HG02970 (cell line): ENCODE data around the gene STAT4.

Experiments used
- ATAC-seq: cut with Tn5 transposase; IDR thresholded peaks from one replicate; pipeline ENCODE4 v1.9.1; 2021; ENCODE audit warnings: mild to moderate bottlenecking, moderate library complexity, moderate number of reproducible peaks; ENCODE audit not compliant: unreplicated experiment, low FRiP score

STAT4 gene

DNA sequence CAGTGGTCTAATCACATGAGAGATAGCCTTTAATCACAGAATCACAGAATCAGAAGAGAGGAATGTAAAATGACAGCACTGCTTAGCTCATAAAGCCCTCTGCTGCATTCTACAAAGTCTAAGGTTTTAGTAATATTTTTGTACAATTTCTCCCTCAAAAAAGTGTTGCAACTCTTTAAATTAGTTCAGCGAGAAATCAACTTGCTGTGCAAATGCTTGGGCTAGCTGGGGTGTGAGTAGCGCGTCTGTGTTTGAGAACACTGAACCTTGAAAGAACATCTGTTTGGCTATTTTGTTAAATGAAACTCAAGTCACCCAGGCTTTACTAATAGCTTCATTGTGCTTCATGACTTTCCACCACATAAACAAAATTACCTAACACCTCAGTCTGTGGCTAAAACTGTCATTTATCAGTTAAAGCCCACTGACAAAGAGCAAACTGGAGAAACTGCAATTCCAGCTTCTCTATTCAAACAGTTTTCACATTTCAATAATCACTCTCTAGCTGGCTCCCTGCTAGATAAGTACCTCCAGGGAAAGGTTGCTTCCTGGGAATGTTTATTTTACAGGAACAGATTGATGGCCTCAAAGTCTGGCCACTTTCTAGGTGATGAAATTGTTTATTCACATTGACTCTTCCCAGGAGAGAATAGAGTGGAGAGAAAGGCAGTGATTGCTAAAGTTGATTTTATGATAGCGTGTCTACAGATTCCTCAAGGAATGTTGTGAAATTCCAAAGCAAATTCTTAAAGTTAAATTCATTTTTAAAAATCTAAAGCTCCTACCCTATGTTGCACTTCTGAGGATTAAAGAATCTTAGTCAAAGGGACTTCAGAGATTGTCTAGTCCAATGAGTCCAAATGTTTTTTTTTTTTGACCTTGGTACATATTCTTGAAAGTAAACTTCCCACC lies 100.8 kb downstream of the STAT4 start:
- no peak for ATAC-seq

DNA sequence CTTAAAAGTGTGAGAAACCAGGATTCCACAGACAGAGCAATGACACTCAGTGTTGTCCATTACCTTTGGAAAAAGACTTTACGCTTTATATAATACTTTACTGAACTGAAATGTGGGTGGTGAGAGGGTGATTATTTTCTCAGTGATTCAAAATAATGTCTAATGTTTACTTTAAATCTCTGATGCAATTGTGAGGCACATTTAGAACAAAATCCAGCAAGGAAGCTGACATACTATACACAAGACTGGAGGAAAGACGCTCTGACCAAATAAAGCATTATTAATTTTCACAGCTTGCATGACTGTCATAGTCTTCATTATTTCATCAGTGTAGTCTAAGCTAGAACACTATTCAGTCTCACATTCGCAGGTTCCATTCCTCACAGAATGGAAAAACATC lies 102.7 kb downstream of the STAT4 start:
- ATAC-seq: no peak

DNA sequence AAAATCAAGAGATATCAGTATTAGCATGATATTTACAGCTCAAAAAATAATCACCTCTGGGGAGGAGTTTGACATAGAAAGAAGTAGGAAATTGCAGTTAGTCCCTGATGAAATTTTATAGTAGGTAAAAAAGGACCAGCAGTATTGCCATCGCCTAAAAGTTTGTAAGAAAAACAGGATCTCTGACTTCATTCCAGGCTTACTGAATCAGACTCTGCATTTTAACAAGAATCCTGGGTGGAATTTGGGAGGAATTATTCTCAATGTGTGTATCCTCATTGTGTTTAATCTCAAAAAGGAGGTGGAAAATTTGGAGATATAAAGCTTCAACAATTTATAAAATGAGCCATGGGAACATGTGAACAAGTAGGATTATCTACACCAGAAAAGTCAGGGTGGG lies 105.7 kb downstream of the STAT4 start:
- no peak for ATAC-seq

DNA sequence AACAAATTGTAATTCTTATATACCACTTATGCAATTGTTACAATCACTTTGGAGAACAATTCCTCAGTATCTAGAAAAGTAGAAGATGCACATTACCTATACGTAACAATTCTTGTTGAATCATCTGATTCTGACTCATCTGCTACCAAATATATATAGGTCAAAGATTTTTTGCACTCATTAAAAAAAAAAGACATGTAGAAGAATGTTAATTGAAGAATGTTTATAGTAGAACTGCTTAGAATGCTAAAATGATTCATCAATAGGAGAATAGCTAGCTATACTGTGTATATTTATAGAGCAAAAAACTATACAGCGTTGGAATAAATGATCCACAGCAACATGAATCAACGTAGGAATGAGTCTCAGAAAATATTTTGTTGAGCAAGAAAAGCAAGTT lies 107.4 kb downstream of the STAT4 start:
- no peak for ATAC-seq

DNA sequence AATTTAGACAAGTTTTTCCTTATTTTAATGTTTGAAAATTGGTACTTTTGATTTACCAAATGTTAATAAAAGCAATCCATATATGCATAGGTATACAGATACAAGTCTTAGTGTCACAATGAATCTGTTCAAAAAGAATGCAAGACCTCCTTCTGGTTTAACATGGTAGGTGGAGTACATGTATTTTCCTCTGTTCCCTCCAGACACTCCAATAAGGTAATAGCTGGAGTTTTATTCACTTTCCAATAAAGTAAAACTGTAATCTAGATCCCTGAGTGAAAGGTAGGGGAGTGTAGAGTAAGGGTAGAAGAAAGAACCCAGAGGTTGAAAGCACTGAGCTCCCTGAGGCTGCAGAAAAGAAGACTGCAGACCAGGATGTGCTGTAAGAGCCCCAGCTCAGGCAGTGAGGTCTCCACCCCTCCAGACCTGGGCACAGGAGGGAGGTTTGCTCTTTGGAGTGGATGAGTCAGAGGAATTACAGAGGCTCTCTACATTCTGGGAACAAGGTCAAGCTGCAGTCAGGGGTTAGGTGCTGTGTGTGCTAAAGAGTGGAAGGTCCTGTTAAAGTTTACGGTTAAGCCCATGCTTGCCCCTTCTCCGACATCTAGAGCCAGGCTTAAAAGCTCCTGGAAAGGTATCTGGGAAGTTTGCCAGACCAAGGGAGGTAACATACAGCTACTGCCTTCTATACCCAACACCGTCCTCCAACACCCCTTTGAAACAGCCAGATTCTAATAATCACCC lies 109.2 kb downstream of the STAT4 start:
- ATAC-seq: no peak

DNA sequence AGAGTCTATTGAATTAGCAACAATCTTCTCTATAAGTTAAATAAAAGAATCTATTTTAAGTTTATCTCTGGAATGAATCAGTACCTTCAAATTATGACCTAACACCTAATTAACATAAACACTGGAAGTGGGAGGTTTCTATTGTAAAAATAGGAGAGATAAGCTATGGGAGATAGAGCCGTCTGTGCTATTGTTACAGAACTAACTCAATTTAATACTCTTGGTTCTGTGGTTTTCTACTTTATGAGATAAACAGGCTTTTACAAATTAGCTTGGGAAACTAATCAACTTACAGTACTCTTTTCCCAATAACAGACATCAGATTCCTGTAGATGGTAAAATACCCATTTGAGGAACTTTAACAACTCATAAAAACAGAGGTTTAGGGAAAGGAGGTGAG lies 111.2 kb downstream of the STAT4 start:
- no peak for ATAC-seq

DNA sequence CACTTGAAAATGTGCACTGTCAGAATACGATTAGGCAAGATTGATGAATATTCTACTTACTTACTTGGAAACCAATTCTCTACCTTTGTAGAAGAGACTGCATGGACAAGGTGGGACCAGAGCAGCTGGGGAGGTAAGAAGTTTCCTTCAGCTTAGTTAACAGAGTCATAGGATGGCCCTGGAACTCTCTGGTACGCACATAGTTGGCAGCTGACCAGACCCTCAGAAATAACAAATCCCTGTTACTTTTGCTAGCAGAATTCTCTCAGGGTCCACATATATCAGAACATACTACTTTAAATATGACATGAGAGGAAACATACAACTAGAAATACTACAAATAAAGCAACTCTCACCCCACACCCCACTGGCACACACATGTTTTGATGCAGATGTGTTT lies 112.1 kb downstream of the STAT4 start:
- no peak for ATAC-seq

DNA sequence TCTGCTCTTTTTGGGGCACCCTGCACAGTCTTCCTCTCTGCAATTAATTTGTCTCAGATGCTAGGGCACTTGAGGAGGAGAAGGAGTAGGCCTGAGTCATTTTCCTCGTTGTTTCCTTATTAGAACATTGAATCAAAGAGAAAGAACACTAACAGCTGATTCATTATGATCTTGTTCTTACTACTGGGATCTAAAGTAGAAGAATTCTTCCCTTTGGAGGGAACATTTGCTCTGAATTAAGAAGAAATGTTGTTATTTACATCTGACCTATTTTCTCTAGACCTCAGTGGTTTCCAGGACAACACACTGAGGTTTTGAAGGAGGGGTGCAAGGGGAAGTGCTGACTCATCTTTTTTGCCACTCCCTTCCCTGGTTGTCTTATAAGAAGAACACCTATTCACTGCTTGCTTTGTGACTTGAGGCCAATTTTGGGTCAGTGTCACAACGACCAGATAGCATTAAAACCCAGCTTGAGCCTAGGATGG lies 112.5 kb downstream of the STAT4 start:
- ATAC-seq: no peak

DNA sequence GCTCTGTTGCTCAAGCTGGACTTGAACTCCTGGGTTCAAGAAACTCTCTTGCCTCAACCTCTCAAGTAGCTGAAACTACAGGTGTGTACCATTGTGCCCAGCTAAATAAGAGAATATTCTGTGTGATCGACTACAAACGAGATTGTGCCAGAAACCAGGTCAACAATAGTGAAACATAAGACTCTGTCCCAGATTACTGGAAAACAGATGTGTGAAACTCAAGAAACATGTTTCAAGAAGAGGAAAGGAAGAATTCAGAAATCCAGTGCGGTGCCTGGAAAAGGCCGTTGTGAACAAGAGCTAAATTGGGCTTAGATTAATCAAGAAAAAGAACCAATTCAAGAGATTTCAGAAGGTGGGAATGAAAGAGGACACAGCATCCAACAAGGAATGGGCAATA lies 113.4 kb downstream of the STAT4 start:
- no peak for ATAC-seq

DNA sequence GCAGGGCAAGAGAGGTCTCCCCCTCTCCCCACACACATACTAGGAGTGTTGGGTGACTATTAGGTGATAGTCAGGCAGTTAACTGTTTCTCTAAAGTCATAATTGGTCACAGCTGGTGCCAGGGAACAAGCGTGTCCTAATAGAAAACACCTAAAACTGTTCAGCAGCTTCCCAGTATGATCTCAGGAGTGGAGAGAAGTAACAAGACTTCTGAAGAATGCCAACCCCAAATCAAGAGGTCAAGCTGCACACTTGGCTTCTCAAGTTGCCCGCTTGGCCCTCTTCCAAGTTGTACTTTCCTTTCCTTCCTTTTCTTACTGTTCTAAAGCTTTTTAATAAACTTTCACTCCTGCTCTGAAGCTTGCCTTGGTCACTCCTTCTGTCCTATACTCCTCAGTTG lies 114.4 kb downstream of the STAT4 start:
- ATAC-seq: no peak

DNA sequence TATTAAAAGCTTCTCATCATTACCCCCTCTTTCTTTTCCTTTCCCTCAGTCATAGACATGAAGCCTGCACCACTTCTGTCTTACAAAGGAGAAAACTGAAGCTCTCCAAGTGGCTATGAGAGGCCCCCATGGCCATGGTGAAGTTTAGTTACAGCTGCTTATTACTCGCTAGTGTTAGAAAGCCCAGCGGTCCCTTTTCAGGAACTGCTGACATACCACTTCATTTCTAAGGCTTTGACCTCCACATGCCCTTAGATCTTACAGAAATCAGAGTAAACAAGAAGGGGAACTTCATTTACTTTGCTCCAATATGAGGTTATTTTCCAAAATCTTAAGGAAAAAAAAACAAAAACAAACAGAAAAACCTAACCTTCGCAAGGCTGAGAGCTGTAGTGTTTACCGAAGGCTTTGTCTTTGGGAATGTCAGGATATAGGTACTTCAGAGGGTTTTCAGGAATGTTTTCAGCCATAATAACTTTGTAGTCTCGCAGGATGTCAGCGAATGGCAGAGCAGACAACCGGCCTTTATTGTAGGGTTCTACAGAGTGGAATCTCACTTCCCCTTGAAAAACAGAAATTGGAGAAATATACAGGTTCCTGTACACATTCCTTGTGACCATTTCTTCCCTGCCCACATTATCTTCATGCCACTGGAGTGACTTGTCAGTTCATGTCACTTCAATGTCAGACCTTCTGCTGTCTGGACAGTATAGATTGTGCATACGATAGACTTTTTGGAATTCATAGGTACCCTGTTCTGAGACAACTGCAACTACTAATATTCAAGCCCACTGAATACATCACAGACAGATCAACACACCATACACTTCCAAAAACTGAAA lies 118.0 kb downstream of the STAT4 start:
- no peak for ATAC-seq

DNA sequence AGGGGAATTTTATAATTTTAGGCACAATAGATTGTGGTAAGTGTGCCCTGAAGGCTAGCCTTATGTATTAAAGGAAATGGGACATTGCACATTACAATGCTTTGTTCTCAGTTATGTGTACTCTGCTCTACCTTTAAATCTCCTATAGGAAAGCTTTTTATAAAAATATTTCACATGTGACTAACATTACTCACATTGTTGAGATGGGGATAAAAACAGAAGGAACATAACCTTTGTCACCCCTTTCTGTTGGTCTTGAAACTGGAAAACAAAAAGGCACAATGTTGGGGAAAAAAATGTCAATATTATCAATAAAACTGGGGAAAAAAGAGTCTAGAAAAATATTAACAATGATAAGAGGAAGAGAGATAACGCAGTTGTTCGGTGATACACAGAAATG lies 119.5 kb downstream of the STAT4 start:
- no peak for ATAC-seq

DNA sequence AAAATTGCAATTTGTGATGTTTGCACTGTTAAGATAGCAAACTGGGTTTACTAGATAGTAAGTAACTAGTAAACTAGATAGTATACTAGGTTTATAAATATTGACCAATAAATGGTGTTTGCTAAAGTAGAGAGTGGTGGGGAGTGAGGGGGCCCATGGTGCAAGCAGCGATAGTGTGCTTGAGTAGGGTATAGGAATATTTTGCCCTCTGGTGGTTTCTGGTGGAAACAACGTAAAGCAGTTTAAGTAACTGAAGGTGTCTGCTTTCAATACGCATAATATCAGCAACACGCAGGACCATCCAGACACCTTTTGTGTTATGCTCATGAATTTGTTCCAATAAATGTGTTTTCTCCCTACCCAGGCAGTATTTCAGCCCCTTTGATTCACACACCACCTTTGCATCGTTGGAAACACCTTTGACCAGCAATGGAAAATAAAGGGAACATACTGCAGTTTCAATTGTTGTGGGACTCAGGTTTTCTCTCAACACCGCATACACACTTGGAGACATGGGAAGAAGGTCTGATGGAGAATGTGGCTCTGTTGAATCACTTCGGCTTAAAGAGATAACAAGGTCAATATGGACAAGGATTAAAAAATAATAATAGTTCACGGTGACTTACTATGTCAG lies 120.2 kb downstream of the STAT4 start:
- ATAC-seq: no peak

DNA sequence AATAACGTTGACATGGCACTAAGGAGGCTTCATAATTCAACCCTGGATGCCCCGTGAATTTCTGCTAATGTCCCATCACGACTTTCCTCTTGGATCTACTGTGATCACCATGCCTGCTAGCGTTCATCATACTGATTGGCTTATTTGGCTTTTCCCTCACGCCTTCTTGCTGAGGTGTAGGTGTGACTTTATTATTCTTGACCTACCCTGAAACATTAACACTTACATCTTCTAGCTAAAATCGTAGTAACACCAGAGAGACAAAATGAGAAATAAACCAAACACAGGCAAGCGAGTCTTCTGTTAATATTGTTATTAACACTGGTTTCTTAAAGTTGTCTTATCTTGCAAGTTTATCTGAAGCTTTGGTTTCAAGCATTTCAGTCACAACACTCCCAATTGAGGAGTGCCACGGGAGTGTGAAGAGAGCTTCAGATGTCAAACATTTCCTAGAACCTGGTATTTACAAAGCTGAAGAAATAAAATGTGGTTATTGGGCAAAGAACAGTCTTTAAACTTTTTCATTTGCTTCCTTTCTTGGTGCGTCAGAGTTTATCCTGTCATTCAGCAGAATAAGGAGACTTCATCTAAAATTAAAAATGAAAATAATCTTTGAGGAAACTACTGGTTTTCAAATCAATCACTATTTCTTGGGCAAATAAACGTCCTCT lies 121.4 kb downstream of the STAT4 start:
- ATAC-seq: no peak

DNA sequence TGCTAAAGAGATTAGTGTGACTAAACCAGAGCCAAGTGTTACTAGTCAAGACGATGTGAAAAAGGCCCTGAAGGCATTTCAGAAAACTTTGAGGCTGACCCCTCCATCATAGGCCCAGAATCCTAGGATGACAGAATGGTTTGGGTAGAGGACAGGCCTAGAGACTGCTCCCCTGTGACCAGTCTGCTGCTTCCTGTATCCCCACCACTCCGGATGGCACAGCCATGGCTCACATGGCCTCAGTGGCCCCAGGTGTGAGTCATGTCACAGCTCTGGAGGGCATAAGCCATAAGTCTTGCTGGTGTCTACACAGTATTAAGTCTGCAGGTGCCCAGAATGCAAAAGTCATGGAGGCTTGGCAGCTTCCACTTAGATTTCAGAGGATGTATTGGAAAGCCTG lies 124.4 kb downstream of the STAT4 start:
- no peak for ATAC-seq

DNA sequence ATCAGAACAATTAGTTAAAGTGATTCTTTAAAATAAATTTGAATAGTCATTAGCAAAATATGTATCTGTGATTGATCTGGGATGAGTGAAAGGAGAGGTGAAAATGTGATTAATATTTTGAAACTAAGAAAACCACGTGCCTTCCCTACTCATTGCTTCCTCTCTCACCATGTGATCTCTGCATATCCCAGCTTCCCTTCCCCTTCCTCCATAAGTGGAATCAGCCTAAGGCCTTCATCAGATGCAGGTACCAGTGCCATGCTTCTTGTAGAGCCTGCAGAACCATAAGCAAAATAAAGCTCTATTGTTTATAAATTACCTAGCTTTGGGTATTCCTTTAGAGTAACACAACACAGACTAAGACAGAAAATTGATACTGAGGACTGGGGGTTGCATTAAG lies 125.7 kb downstream of the STAT4 start:
- ATAC-seq: no peak

DNA sequence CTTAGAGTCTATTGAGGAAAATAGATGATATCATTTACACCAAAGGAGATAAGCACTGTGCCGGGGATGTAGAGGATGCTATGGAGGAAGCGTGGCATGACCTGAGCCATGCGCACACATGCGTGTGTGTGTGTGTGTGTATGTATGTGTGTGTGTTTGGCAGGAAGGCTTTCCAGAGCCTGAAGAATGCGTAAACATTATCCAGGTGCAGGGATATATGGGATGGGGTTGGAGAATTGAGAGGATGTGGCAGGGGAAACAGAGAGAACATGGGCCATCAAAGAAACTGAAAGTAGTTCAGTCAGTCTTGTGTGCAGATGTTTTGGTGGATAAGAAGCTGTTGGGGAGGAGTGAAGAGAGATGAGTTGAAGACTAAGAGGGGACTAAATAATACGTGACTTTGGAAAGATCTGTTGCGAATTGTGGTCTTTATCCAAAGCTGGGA lies 127.5 kb downstream of the STAT4 start:
- no peak for ATAC-seq

DNA sequence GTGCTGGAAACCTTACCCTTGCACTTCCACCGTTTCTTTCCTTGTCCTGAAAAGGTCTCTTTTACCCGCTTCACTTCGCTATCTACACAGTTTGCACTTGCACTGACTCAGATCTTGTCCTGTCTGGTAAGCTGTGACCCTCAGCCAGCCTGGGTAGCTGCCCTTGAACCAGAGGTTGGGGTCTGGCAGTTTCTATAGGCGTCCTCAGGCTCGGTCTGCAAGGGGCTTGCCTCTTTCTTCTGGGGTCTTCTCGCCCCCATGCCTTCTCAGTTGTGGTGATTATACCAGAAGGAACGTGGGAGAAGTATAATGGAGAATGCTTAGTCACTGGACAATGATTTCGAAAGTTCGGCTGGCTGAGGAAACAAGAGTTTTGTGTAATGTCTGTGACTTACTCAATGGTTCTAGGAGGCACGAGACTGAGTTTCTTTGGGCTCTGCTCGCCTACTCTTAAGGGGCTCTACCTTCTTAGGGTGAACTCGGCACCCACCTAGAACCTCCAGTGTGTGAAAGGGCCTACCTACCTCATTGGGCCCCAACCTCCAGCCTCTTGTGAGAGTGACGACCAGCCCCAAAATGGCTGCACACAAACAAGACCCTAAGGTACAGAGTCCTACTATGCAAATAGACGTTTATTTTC lies 129.9 kb downstream of the STAT4 start:
- peak; percentile 15 for ATAC-seq

DNA sequence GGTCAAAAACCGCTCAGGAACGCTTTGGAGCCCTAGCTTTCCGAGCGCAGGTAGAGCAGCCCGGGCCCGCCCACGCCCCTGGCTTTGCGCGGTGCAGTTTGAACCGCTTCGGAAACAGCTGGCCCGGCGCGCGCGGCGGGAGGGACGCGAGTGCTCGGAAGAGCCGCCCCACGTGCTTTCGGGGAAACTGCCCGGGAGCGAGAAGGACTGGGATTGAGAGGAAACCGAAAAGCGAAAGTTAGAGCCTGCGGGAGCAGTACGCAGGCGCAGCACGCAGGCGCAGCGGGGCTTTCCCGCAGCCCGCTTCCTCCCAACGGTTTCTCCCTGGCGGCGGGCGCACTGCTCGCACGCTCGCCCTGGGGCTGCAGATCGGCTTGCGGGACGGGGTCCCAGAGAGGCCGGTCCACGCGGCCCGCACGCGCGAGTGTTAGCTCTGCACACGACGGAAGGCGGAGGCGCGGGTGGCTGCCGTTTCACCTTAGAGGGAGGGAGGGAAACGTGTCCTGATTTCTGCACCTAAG lies 130.5 kb downstream of the STAT4 start:
- peak; percentile 83 for ATAC-seq
